Brain pericyte (primary cell): ENCODE results near the gene ZNF684.
"Not testable (repeated sequence)": the region's sequence is repeated elsewhere in the genome, so short reads cannot be mapped to it uniquely, and the experiment has no call there.

ENCODE experiments used
- DNase-seq: peaks from one replicate; pipeline ENCODE4 v3.0.0-alpha.2; 2012; ENCODE audit warnings: low read depth, low spot score

The ZNF684 gene

DNA sequence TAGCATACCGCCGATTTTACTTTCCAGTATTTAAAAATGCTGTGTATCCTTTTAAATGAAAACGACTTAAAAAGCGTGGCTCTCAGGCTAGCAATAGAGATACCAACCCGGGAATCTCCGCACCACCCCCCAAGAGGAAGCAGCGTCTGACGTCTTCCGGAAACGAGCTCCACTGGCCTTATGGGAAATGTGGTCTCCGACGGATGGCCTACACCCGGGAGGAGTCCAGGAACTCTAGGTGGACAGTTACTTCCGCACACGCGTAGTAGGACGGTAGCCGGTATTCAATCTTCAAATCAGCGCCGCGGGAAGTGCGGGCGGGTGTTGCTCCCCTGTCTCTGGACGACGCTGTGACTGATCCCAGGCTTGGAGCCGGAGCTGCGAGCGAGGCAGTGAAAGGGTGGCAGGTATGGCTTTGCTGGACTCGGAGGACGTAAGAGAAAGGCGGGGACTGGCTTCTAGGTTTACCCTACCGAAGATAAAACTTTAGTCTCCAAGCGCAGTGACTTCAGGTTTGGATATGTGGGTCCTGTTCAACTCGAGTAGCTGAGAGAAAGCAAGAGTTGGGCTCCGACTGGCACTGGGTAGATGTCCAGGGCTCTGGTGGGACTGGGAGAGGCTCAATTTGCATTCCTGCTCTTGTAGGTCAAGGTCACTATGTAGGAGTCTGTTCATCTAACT lies at the start of gene ZNF684:
Gene ZNF684, plus strand, starts transcription at position 257 of the 681 bp plus-strand sequence. CDS start 1,530 bp downstream, outside the sequence.
- DNase-seq = peak; percentile 42

DNA sequence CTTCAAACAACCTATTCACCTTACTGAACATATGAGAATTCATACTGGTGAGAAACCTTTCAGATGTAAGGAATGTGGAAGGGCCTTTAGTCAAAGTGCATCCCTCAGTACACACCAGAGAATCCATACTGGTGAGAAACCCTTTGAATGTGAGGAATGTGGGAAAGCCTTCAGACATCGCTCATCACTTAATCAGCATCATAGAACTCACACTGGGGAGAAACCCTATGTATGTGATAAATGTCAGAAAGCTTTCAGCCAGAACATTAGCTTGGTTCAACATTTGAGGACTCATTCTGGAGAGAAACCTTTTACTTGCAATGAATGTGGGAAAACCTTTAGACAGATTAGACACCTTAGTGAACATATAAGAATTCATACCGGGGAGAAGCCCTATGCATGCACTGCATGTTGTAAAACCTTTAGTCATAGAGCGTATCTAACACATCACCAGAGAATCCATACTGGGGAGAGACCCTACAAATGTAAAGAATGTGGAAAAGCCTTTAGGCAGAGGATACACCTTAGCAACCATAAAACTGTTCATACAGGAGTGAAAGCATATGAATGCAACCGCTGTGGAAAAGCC lies 36.0 kb upstream of the ZNF684 start:
- no peak for DNase-seq

DNA sequence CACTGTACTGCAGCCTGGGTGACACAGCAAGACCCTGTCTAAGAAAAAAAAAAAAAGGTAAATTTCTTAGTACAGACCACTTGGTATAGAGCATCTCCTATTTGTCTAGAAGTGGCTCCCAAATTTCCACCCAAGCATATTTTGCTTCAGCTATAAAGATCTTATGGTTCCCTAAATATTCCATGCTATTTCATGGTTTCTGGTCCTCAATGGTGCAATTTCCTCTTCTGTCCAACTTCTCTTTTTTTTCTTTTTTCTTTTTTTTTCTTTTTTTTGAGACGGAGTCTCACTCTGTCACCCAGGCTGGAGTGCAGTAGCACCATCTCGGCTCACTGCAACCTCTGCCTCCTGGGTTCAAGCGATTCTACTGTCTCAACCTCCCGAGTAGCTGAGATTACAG lies 28.8 kb upstream of the ZNF684 start:
- not testable (repeated sequence) for DNase-seq

DNA sequence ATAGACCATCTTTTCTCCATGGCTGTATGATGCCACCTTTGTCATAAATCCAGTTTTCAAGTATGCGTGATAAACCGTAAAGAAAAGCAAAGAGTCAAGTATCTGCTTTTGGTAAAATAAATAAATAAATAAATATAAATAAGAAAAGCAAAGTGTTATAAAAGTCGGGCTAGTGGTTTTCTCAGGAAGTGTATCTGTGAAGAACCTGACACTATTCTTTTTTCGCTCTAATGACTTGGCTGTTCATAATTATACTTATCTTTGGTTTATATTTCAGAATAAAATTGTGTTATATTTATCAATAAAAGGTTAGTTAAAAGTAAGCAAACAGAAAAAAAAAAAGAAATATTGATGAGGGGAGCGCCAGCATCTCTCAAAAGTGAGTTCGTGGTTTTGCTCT lies 23.5 kb upstream of the ZNF684 start:
- DNase-seq = no peak

DNA sequence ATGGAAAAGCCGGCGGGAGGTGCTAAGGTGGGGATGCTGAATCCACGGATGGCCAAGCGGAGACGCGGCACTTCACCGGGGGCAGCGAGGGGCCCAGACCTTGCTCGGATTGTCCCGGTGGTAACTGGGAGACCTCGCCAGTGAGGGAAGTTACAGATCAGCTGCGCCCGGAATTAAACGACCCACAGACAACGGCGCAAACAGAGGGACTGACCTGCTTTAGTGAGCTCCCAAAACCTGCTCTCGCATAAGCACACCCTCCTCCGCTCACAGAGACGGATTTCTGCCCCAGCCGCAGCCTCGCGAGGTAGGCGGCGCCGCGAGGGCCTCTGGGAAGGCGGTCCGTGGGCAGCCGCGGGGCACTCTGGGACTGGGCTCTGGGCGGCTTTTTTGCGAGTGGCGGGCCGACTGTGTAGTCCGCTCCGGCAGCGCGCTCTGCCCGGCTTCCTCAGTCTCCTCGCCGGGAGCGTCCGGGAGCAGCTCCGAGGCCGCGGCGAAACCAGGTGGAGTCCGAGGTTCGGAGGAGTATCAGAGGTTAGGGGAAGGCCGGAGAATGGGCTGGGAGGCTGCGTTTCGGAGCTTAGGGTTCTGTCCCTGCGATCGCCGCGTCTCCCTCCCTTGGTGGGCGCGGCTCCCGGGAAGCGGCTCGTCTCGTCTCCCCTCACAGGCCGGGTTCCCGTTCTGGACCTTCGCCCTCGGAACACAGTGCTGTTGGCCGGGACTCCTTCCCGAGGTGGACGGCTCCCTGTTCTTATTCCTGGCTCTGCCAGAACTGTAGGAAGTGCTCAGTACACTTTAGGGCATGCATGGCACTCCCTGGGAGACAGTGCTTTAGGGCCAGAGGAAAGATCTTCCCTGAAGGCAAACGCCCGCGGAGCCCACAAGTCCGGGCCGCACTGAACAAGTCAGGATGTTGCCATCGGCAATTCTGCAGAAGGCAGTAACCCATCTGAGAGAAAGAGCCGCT lies 22.8 kb upstream of the ZNF684 start, which contains the start of gene EXO5:
Gene EXO5, plus strand, starts transcription at position 393 of the 967 bp plus-strand sequence. CDS start 5,778 bp downstream, outside the sequence.
- no peak for DNase-seq

DNA sequence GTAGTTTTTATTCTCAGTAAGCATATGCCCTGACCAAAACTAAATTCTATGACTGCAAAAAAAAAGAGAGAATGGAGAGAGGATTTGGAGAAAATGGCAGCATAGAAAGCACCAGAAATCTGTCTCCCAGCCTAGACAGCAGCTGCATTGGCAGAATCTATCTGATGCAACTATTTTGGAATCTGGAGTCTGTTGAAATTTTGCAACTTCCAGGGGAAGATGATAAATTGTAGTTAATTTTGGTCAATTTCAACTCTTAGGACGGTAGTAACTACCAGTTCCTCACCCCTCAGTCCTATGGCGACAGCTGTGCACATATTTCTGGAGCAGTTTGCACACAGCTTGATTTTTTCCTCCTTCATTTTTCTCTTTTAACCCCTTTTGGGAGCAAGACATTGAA lies 11.9 kb upstream of the ZNF684 start:
- no peak for DNase-seq

DNA sequence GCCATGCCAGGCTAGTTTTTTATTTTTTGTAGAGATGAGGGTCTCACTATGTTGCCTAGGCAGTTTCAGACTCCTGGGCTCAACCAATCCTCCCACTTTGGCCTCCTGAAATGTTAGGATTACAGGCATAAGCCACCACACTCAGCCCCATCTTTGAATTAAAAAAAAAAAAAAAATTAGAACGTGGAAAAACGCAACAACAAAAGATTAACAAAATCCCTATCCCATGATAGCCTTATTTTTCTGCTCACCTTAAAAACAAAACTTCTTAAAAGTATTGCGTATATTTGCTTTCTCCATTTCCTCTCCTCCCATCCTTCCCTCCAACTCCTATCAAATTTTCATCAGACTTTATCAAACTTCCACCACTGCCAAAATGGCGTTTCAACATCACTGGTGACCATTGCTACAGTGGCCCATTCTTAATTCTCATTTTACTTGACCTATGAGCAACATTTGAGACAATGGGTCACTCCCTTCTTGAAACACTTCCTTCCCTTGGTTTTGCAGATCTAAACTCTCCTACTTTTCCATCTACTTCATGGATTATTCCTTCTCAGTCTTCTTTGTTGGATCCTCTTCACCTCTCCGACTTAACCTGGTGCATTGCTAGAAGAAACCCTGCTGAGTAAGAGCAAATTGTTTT lies 579 bp upstream of the ZNF684 start:
- DNase-seq = no peak

DNA sequence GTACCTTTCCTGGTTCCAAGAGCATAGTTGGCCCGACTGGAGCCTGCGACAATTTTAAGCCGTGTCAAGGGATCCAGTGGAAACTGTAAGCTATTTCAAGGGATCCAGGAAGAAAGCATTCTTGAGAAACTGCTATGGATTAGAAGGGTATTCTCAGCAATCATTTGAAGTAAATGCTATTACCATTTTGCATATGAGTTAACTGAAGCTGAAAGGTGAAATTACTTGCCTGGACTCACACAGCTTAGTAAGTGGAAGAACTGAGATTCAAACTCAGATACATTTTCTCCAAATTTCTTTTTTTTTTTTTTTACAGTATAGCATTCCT lies 589 bp downstream of the ZNF684 start:
- no peak for DNase-seq

DNA sequence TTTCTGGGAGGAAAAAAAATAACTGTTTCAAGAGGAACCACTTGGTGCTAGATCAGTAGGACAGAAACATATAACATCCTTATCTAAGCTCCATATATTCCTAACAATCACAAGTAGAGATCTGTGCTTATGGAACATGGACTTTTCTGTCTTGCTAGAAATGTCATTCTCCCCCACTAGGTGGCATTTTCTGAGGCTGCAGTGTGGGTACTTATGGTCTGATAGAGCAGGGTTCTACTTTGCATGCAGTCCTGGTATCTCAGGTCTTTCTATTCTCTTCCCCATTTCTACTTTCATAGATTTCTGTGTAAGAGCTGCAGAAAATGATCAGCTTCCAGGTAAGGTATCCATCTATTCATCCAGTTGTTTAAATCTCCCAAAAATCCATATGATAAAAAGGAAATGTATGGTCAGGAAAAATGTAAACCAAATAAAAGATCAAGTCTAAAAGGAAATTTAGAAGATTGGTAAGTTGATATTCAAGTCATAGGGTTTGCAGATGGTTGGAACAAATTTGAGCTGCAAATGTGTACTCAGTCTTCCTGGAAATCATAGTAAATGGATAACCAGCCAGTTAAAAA lies 1.5 kb downstream of the ZNF684 start:
- no peak for DNase-seq

DNA sequence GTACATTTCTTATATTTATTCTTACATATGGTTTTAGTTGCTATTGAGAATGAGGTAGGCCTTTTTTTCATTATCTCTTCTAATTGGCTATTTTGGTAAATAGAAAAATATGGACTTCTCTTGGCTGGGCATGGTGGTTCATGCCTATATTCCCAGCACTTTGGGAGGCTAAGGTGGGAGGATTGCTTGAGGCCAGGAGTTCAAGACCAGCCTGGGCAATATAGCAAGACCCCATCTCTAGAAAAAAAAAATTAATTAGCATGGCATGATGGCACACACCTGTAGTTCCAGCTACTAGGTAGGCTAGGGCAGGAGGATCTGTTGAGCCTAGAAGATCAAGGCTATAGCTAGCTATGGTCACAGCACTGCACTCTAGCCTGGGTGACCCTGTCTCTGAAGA lies 3.2 kb downstream of the ZNF684 start:
- no peak for DNase-seq

DNA sequence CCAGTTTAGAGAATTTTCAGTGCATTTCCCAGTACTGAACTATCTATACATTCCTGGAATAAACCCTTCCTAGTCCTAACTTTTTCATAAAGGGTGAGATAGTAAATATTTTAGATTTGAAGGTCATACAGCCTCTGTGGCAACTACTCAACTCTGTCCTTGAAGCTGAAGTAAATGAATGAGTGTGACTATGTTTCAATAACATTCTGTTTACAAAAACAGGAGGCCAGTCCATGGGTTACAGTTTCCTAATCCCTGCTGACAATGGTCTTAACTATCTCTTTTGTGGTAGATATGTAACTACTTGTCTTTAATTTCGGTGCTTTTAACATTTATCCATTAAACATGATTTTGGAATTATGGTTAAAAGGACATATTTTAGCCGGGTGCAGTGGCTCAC lies 4.3 kb downstream of the ZNF684 start:
- DNase-seq = no peak

DNA sequence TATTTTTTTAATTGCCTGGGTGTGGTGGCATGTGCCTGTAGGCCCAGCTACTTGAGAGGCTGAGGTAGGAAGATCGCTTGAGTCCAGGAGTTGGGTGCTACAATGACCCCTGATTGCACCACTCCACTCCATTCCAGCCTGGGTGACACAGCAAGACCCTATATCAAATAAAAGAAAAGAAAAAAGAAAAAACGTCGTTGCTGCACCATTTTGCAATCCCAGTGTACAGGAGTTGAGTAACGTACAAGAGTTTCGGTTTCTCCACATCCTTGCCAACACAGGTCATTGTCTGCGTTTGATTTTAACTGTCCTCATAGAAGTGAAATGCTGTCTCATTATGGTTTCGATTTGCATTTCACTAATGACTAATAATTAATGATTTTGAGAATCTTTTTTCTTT lies 7.9 kb downstream of the ZNF684 start:
- no peak for DNase-seq

DNA sequence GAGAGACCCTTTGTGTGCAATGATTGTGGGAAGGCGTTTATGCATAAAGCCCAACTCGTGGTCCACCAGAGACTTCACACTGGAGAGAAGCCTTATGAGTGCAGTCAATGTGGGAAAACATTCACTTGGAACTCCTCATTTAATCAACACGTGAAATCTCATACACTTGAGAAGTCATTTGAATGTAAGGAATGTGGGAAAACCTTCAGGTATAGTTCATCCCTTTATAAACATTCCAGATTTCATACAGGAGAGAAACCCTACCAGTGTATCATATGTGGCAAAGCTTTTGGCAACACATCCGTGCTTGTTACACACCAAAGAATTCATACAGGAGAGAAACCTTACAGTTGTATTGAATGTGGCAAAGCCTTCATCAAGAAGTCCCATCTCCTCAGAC lies 15.5 kb downstream of the ZNF684 start:
- no peak for DNase-seq

DNA sequence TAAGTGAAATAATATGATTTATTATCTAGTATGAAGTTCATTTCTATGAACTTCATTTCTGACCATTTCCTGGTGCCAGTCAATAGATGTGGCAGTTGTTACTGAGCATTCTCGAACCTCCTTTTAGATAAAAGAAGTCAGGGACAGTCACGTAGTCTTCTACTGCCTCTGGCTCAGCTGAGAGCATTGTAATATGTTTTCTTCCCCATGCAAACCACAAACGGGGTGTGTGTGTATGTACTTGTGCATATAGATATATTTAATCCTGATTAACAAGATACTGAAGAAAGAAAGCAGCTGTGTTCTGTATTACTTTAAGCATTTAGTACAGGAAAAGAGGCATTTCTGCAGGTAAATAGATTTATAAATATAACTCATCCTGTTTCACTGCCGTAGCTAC lies 21.6 kb downstream of the ZNF684 start:
- no peak for DNase-seq

DNA sequence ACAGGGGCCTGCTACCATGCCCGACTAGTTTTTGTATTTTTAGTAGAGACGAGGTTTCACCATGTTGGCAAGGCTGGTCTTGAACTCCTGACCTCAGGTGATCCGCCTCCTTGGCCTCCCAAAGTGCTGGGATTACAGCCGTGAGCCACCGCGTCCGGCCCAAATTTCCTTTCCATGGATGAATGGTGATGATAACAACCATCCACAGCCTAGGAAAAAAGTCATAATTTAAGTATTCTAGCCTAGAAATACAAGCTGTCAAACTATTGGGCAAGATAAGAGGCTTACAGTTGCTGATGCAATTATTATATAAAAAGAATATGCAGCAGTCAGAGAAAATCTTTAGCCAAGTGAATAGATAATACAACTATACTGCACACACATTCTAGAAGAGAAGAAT lies 23.4 kb downstream of the ZNF684 start:
- DNase-seq = not testable (repeated sequence)

DNA sequence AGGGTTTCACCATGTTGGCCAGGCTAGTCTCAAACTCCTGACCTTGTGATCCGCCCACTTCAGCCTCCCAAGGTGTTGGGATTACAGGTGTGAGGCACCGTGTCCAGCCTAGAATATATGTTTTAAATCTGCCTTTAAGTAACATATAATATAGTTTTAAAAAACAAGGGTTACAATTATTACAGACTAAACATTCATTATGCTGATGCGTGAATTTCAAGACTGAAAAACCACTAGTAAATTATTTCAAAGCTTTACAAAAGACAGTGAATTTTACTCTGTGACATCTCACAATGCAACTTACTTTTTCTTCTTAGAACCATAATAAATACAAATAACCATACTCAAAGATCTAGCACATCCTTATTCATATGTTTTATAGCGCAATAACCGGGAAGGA lies 24.7 kb downstream of the ZNF684 start:
- DNase-seq = no peak

DNA sequence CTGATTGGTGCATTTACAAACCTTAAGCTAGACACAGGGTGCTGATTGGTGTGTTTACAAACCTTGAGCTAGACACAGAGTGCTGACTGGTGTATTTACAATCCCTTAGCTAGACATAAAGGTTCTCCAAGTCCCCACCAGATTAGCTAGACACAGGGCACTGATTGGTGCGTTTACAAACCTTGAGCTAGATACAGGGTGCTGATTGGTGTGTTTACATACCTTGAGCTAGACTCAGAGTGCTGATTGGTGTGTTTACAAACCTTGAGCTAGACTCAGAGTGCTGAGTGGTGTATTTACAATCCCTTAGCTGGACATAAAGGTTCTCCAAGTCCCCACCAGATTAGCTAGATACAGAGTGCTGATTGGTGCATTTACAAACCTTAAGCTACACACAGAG lies 26.8 kb downstream of the ZNF684 start:
- DNase-seq = not testable (repeated sequence)

DNA sequence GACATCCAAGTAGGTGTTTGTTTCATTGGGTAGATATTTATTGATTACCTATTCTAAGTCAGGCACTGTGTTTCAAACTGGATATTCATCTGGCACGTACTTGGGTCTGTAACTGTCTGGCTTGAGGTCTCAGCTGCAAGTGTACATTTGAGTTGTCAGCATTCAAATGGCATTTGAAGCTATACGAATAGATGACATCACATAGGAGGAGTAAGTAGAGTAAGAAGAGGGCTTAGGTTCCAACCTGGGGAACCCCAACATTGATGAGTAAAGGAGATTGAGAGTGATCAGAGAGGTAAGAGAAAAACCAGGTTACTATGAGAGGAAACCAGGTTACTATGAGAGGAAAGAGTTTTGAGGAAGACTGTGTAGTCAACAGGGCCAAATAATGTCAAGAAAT lies 30.7 kb downstream of the ZNF684 start:
- no peak for DNase-seq

DNA sequence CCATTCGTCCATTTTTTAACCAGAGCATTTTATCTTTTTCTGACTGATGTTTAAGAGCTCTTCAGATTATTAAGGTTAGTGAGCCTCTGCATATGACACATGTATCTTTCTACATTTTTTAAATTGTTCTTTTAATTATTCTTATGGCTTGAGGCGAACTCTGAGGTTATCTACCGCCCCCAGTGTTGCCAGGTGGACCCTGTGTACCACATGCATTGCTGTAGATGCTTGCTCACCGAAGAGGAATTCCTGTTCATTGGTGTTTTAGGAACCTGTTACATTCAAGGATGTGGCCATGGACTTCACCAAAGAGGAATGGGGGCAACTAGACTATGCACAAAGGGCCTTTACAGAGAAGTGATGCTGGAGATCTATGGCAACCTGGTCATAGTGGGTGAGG lies 31.8 kb downstream of the ZNF684 start:
- no peak for DNase-seq

DNA sequence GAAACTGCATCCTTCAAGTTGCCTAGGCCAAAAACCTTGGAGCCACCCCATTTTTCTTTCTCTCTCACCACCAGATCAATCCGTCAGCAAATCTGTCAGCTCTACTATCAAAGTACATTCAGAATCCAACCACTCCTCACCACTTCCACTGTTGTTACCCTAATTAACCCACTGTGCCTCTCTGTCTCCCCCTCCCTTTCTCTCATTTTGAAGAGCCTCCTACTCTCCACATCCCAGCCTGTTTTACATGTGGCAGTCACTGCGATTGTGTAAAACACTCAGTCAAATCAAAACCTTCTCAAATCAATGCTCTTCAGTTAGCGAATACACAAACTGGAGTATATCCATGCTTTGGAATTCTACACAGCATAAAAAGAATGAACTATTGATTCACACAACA lies 33.1 kb downstream of the ZNF684 start:
- no peak for DNase-seq

DNA sequence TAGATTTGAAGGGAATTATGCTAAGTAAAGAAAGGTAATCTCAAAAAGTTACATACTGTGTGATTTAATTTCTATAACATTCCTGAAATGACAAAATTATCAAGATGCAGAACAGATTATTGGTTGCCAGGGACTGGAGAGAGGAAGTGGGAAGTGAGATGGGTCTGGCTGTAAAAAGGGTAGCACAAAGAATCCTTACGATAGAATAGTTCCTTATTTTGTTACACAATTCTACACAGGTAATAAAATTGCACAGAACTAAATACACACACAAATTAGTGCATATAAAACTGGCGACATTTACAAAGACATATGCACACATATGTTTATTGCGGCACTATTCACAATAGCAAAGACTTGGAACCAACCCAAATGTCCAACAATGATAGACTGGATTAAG lies 33.5 kb downstream of the ZNF684 start:
- no peak for DNase-seq

DNA sequence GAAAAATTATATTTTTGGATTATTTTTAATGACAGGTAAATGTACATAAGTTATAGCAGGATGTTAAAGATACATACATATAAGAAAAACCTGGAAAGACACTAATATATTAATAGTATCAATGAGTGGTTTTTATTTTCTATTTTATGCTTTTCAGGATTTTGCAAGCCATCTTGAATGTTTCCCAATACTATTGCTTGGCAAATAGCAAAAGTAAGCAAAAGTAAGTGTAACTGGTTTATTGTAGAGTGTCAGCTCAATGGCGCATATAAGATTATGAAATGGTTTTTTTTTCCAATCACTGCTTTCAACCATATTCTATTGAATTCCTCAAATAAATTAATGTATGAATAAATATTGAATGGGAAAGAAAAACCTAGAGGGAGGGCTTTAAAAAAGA lies 36.4 kb downstream of the ZNF684 start:
- DNase-seq = no peak
